HS-27A (cell line): ENCODE results near the gene ARHGEF35.
"Not testable (repeated sequence)": the region's sequence is repeated elsewhere in the genome, so short reads cannot be mapped to it uniquely, and the experiment has no call there.

Source experiments
- DNase-seq: peaks from one replicate; pipeline ENCODE4 v3.0.0-alpha.2; 2012; ENCODE audit warnings: low read depth, missing footprints

Gene ARHGEF35

DNA sequence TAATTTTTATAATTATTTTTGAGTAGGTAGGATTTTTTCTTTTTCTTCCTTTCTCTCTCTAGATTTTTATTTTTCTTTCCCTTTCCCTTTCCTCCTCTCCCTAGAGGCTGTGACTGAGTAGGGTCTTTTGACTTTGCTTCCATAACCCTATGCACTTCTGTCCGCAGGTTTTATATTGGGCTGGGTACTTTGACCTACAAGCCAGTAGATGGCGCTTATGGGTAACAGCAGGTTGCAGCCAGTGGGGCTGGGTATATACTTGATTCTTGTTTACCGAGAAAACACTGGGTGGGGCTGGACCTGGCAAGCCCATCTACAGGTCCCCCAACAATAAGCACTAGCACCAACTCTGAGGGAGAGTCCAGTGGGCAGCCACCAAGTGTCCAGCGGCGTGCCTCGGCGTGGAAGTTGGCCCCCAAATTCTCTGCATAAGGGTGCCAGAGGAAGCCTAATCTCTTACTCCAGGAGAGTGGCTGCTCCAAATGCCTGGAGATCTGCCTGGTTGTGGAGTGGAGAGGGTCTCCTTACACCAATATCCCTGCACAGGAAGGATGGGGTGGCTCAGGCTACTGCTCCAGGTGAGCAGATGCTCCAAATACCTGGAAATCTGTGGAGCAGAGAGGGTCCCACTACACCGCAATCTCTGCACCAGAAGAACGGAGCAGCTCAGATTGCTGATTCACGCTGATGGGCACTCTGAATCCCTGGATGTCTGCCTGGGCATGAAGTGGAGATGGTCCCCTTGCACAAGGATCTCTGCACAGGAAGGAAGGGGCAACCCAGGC is 17.1 kb downstream of the ARHGEF35 start:
- DNase-seq, result not testable (repeated sequence)

DNA sequence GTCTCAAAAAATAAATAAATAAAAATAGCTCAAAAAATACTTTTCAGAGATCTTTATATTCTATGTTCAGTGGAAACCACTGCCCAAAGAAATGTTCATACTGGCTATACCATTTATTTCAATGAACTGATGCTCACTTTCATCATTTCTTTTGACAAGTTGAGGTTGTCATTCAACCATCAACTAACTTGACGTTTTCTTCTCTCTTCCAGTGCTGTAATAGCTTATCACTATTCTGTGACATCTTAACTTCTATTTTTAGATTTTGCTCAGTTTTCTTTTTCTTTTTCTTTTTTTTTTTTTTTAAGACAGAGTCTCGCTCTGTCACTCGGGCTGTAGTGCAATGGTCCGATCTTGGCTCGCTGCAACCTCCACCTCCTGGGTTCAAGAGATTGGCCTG is 21.0 kb downstream of the ARHGEF35 start:
- DNase-seq, result no peak

DNA sequence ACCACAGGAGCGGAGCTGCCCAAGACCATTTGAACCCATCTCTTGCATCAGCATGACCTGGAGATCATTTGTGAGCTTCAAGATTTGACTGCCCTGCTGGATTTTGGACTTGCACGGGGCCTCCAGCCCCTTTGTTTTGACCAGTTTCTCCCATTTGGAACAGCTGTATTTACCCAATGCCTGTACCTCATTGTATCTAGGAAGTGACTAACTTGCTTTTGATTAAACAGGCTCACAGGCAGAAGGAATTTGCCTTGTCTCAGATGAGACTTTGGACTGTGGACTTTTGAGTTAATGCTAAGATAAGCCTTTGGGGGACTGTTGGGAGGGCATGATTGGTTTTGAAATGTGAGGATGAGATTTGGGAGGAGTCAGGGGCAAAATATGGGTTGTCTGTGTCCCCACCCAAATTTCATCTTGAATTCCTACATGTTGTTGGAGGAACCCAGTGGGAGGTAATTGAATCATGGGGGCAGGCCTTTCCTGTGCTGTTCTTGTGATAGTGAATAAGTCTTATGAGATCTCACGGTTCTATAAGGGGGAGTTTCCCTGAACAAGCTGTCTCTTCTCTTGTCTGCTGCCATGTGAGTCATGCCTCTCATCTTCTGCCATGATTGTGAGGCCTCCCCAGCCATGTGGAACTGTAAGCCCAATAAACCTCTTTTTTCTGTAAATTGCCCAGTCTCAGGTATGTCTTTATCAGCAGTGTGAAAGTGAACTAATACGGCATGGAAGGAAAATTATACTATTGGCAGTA is 23.9 kb downstream of the ARHGEF35 start:
- not testable (repeated sequence) for DNase-seq

DNA sequence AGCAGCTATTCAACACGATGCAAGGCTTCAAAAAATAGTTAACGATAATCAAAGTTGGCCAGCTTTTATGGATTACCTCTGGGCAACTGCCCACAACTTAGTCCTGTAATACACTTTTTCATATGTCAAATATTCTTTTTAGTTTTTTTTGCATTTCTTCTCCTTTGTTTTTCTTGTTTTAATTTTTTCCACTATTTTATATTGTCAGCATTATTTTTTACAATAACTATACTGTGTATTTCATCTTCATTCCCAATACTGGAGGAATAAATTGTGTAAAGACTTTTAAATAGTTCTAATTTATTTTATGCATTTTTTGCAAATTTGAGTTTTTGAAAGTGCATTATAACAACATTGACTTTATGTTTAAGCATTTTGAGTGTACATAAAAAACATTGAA is 30.8 kb downstream of the ARHGEF35 start:
- DNase-seq, result no peak

DNA sequence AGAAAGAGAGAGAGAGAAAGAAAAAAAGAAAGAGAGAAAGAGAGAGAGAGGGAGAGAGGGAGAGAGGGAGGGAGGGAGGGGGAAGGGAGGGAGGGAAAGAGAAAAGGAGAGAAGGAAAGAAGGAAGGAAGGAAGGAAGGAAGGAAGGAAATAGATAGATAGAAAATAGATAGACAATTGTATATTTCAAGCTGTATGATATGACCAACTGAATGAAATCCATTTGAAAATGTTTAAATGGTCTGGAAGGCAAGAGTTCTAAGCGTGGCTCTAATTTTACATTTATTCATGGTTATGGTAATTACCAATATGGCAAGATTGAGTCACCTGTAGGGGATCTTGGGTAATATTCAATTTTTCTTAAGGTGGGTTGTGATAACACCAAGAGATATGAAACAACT is 36.8 kb downstream of the ARHGEF35 start:
- no peak for DNase-seq

DNA sequence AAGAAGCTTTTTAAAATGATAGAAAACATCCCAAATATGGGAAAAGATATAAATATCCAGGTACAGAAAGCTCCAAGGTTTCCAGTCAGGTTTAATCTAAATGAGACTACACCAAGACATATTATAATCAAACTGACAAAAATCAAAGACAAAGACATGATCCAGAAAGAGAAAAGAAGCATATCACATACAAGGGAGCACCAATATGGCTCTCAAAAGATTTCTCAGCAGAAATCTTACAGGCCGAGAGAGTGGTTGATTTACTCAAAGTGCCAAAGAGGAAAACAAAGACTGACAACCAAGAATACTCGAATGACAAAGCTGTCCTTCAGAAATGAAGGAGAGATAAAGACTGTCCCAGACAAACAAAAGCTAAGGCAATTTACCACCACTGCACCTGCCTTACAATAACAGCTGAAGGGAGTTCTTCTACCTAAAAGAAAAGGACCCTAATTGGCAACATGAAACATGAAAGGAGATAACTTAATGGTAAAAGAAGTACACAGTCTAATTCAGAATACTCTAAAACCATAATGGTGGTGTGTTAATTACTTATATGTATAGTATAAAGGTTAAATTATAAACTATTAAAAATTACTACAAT is 47.3 kb downstream of the ARHGEF35 start:
- DNase-seq, result no peak

DNA sequence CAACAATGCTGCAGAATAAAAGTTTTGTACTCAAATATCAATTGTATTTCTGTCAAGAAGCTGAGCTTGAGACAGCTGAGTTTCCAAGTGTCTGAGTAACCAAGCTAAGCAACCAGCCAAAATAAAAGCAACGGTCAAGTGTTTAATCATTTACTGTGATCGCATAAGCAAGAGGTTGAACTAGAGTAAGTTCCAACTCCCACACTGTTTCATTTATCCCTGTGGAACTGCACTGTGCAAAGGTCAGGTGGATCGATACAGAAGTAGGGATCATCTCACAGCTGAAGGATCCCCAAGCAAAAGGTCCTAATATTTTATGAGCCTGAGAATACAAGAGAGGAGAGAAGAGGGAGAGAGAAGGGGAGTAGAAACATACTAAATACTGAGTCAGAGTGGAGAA is 51.2 kb downstream of the ARHGEF35 start:
- no peak for DNase-seq

DNA sequence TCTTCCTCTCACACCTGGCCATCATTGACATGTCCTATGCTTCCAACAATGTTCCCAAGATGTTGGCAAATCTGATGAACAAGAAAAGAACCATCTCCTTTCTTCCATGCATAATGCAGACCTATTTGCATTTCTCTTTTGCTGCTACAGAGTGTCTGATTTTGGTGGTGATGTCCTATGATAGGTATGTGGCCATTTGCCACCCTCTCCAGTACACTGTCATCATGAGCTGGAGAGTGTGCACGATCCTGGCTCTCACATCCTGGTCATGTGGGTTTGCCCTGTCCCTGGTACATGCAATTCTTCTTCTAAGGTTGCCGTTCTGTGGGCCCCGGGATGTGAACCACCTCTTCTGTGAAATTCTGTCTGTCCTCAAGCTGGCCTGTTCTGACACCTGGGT is 53.4 kb downstream of the ARHGEF35 start:
- no peak for DNase-seq

DNA sequence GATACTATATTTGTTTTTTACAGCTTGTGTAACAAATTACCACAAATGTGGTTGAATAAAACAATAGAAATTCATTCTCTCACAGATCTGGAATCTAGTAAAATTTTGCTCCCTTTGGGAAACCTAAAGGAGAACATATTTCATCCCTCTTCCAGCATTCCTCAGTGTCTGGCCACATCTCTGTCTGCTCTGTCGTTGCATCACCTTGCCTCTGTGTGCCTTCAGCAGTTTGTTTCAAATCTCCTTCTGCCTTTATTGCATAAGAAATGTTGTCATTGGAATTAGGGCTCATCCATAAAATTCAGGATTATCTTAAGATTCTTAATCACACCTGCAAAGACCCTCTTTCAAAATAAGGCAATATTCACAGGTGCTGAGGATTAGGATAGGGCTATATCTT is 58.1 kb downstream of the ARHGEF35 start:
- no peak for DNase-seq
